H7 (cell line): ENCODE data around the gene CD80. TPM values are rescaled to one million over a fixed set of nuclear protein-coding genes. Genes with fewer than 3 reads are reported as not detected.

Experiments
- total RNA-seq: library from RNA; depleted of rRNA; stranded (reverse); fragments of >200 nt; shearing (Covaris generic); gene quantifications from 2 replicates; pipeline ENCODE4 v1.2.3, GENCODE V29; 2014; rRNA removed

CD80 gene
- total RNA-seq, 1 experiment from 2014 or later, result not detected

Other genes starting within 250 kb of the CD80 start
- gene TMEM39A, start 96.0 kb downstream of the CD80 start, total RNA-seq, result 37.2 and 38.6 TPM in 2 replicates
- 7.3 and 7.8 TPM in 2 replicates for gene POGLUT1, start 90.7 kb downstream of the CD80 start, total RNA-seq
- 84.0 and 89.1 TPM in 2 replicates for gene TIMMDC1, start 61.1 kb downstream of the CD80 start, total RNA-seq
- 0.96 and 2.9 TPM in 2 replicates for gene ADPRH, start 19.9 kb upstream of the CD80 start, total RNA-seq
- not detected in 2 replicates for gene PLA1A, start 38.3 kb upstream of the CD80 start, total RNA-seq
- 0.59 TPM in 1 of 2 replicates, not detected in the other for gene POPDC2, start 101.0 kb upstream of the CD80 start, total RNA-seq
- 38.5 and 41.6 TPM in 2 replicates for gene COX17, start 117.8 kb upstream of the CD80 start, total RNA-seq
- 0.37 and 1.8 TPM in 2 replicates for gene CFAP91, start 143.4 kb upstream of the CD80 start, total RNA-seq
- gene NR1I2, start 222.5 kb upstream of the CD80 start, total RNA-seq, result 0.87 and 1.6 TPM in 2 replicates